ENCODE measurements around the gene STPG1. TPM values are rescaled to one million over a fixed set of nuclear protein-coding genes. Genes with fewer than 3 reads are reported as not detected.

STPG1 gene
- total and polyA plus RNA-seq, 2 donors from 2014 or later: 10.6 to 12.2 TPM

DNA sequence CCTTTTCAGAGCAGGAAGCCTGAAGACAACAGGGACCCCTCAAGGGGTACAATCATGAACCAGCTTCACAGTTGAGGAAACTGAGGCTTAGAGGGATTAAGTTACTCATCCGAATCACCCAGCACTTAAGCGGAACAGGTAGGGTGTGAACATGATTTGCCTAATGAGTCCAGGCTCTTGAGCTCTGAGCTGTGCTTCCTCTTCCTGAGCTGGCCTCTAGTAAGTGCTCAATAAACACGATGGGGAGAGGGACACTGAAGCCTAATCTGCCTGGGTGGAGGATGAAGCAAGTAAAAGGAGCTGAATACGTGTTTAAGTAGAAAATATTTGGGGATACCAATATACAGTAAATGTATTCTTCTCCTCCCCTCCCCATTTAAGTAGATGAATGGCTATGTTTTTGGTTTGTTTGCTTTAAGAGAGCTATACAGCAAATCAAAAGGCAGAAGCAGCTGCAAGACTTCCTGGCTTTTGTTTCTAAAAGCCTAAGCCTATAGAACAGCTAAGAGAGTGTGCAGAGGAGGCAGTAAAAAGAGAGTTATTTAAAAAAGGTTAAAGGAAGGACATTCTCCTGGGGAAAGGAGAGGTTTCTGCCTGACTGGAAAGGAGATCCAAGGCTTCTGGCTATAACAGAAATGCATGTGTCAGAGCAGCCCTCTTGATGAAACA is 20.5 kb downstream of the STPG1 start:
- Histone ChIP-seq H3K9ac (ENCODE audit: low read length in 3 of 3) (no peak overlapping the region), H3K27ac (ENCODE audit: low read depth in 2 of 2, low read length in 2 of 2) (no peak overlapping the region), H3K27me3 (ENCODE audit: control insufficient read depth, insufficient read depth, low read length) (no peaks in the 10 kb centered on the region), H3K9me3 (ENCODE audit: control insufficient read depth in 2 of 3, insufficient read depth in 1 of 3, low read length in 3 of 3) (no peaks in the 10 kb centered on the region), H3K4me3 (ENCODE audit: low read length in 3 of 3) (no peak overlapping the region), H3K36me3 (ENCODE audit: control insufficient read depth in 2 of 3, insufficient read depth in 3 of 3, low read length in 3 of 3) (no peaks in the 10 kb centered on the region), H3K4me1 (ENCODE audit: control insufficient read depth in 2 of 3, insufficient read depth in 2 of 3, low read depth in 1 of 3, low read length in 3 of 3) (peaks cover 2 to 12% (median 8%) of the 10 kb centered on the region in 3 donors)
- DNase-seq: peak in 1 of 5 donors; percentile 68
- TF ChIP-seq, protein P1, sequence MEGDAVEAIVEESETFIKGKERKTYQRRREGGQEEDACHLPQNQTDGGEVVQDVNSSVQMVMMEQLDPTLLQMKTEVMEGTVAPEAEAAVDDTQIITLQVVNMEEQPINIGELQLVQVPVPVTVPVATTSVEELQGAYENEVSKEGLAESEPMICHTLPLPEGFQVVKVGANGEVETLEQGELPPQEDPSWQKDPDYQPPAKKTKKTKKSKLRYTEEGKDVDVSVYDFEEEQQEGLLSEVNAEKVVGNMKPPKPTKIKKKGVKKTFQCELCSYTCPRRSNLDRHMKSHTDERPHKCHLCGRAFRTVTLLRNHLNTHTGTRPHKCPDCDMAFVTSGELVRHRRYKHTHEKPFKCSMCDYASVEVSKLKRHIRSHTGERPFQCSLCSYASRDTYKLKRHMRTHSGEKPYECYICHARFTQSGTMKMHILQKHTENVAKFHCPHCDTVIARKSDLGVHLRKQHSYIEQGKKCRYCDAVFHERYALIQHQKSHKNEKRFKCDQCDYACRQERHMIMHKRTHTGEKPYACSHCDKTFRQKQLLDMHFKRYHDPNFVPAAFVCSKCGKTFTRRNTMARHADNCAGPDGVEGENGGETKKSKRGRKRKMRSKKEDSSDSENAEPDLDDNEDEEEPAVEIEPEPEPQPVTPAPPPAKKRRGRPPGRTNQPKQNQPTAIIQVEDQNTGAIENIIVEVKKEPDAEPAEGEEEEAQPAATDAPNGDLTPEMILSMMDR (IDR thresholded peaks at IDR 0.05; ENCODE audit: borderline replicate concordance, extremely low read depth, insufficient read depth): no peak
- FAIRE-seq: no peak
- intact Hi-C loops (cut with DNase I): no loop called here

DNA sequence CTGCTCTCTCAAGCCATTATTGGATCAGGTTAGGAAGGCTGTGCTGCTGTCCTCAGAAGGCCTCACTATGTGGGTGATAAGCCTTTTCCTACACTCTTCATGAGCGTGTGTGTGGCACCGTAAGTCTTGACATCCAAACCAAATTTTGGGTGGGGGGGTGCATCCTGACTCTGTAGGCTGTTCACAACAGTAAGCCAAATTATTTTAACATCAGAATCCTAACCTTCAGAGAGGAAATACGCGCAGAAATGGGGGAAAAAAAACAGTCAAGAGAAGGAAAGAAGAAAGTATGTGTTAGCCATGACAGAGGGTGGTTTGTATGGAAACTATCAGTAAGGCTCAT is 21.0 kb downstream of the STPG1 start:
- Histone ChIP-seq H3K27me3 (ENCODE audit: control insufficient read depth, insufficient read depth, low read length) (no peaks in the 10 kb centered on the region), H3K4me1 (ENCODE audit: control insufficient read depth in 2 of 3, insufficient read depth in 2 of 3, low read depth in 1 of 3, low read length in 3 of 3) (peaks cover 2 to 18% (median 9%) of the 10 kb centered on the region in 3 donors), H3K4me3 (ENCODE audit: low read length in 3 of 3) (no peak overlapping the region), H3K27ac (ENCODE audit: low read depth in 2 of 2, low read length in 2 of 2) (peak overlapping the region in 1 of 2 donors; percentile 66), H3K36me3 (ENCODE audit: control insufficient read depth in 2 of 3, insufficient read depth in 3 of 3, low read length in 3 of 3) (no peaks in the 10 kb centered on the region), H3K9ac (ENCODE audit: low read length in 3 of 3) (no peak overlapping the region), H3K9me3 (ENCODE audit: control insufficient read depth in 2 of 3, insufficient read depth in 1 of 3, low read length in 3 of 3) (no peaks in the 10 kb centered on the region)
- intact Hi-C loops (cut with DNase I): no loop called here
- TF ChIP-seq, protein P1 (IDR thresholded peaks at IDR 0.05; ENCODE audit: borderline replicate concordance, extremely low read depth, insufficient read depth): no peak
- FAIRE-seq (no peak), DNase-seq (no peak)

DNA sequence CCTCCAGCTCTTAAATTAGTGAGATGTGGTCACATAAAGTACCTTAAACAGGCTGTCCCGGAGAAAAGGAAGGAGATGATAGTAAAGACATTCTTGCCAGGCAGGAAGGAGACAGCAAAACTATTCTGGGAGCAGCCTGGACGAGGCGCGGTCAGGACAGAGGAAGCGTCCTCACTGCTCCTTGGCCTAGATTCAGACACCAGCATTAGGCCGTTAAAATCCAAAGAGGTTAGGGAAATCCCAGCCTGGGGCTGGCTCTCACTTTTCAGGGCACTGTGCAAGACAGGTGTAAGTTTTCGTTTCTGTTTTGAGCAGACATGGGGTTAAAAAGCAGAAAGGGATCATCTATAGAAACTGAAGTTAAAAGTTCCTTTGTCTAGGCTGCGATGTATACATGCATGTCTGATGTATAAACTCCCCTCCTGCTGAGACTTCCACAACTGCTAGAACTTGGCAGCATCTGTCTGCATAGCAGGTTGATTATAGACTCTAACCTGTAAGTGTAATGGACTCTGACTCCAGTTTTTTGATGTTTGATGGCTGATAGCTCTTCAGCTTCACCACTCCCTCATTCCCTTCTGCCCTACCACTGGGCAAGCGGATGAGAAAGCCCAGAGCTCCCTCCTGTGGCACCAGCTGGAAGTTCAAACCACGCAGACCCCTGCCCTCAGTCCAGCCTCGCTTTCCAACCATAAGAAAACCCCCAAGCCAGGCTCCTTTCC is 21.5 kb downstream of the STPG1 start:
- Histone ChIP-seq H3K27ac (ENCODE audit: low read depth in 2 of 2, low read length in 2 of 2) (peak overlapping the region; percentile 66 to 84), H3K9ac (ENCODE audit: low read length in 3 of 3) (peak overlapping the region in 2 of 3 donors; percentile 10 to 43), H3K4me1 (ENCODE audit: control insufficient read depth in 2 of 3, insufficient read depth in 2 of 3, low read depth in 1 of 3, low read length in 3 of 3) (peaks cover 2 to 20% (median 13%) of the 10 kb centered on the region in 3 donors), H3K27me3 (ENCODE audit: control insufficient read depth, insufficient read depth, low read length) (no peaks in the 10 kb centered on the region), H3K4me3 (ENCODE audit: low read length in 3 of 3) (peak overlapping the region in 1 of 3 donors; percentile 32), H3K9me3 (ENCODE audit: control insufficient read depth in 2 of 3, insufficient read depth in 1 of 3, low read length in 3 of 3) (no peaks in the 10 kb centered on the region), H3K36me3 (ENCODE audit: control insufficient read depth in 2 of 3, insufficient read depth in 3 of 3, low read length in 3 of 3) (no peaks in the 10 kb centered on the region)
- TF ChIP-seq, protein P1 (IDR thresholded peaks at IDR 0.05; ENCODE audit: borderline replicate concordance, extremely low read depth, insufficient read depth): peak; percentile 79
- DNase-seq (peak; percentile 48 to 77 (median 70)), FAIRE-seq (no peak)
- intact Hi-C loops (cut with DNase I): no loop called here
